Neural cell (in vitro differentiated cells): ENCODE measurements around the gene NPIPB4.
"Not testable (repeated sequence)": the region's sequence is repeated elsewhere in the genome, so short reads cannot be mapped to it uniquely, and the experiment has no call there.

Experiments
- CTCF ChIP-seq: fragments of 450-650 bp; IDR thresholded peaks from 2 replicates; pipeline ENCODE4 v1.5.1; 2014; ENCODE audit warnings: antibody characterized with exemption, mild to moderate bottlenecking, moderate library complexity; ENCODE audit not compliant: poor library complexity, severe bottlenecking
- EZH2 ChIP-seq: fragments of 200-600, 300-800 bp; shearing (Covaris generic), sonication (generic); IDR thresholded peaks from 2 replicates; pipeline ENCODE4 v1.6.1; 2014; ENCODE audit warnings: antibody characterized with exemption, low read length, borderline replicate concordance, mild to moderate bottlenecking; ENCODE audit not compliant: insufficient read depth, poor library complexity, severe bottlenecking
- MXI1 ChIP-seq: fragments of 450-650 bp; conservative IDR thresholded peaks from 2 replicates; pipeline ENCODE4 v1.6.1; 2014; ENCODE audit warnings: antibody characterized with exemption, mild to moderate bottlenecking; ENCODE audit not compliant: poor library complexity, severe bottlenecking
- POLR2AphosphoS5 ChIP-seq: IDR thresholded peaks from 2 replicates; pipeline ENCODE4 v1.6.1; 2012
- SMC3 ChIP-seq: fragments of 450-650 bp; conservative IDR thresholded peaks from 2 replicates; pipeline ENCODE4 v1.6.1; 2014; ENCODE audit warnings: antibody characterized with exemption, mild to moderate bottlenecking, moderate library complexity; ENCODE audit not compliant: poor library complexity

- not testable (repeated sequence) for TF ChIP-seq CTCF, POLR2AphosphoS5, MXI1, EZH2, SMC3
Observed at GRCh38 chr16:21829929-21830328, 27.6 kb downstream of the NPIPB4 start.
